ENCODE data around the gene HEPHL1.
A peak's percentile ranks its signal among the peaks of the same experiment; 100 is the strongest.

The HEPHL1 gene

GRCh38 chr11:94150056-94150455 lies 128.9 kb downstream of the HEPHL1 start:
- no peak for TF ChIP-seq CTCF (IDR thresholded peaks at IDR 0.05; ENCODE audit: low read depth, low read length)
- TF ChIP-seq, protein P1, sequence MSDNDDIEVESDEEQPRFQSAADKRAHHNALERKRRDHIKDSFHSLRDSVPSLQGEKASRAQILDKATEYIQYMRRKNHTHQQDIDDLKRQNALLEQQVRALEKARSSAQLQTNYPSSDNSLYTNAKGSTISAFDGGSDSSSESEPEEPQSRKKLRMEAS (IDR thresholded peaks at IDR 0.05; ENCODE audit: low read depth, low read length), result no peak
- no peak for TF ChIP-seq MYC (IDR thresholded peaks at IDR 0.05; ENCODE audit: low read depth, low read length)
- TF ChIP-seq POLR2A (IDR thresholded peaks at IDR 0.05; ENCODE audit: extremely low read depth, insufficient read length), result no peak
- DNase-seq (ENCODE audit: low read depth), result no peak
- no peak overlapping the region for H3K4me3 ChIP-seq (ENCODE audit: low read depth, low read length)

- TF ChIP-seq CTCF (IDR thresholded peaks at IDR 0.05; ENCODE audit: low read depth, low read length), result no peak
- TF ChIP-seq, protein P1 (IDR thresholded peaks at IDR 0.05; ENCODE audit: low read depth, low read length), result no peak
- no peak for TF ChIP-seq MYC (IDR thresholded peaks at IDR 0.05; ENCODE audit: low read depth, low read length)
- no peak for TF ChIP-seq POLR2A (IDR thresholded peaks at IDR 0.05; ENCODE audit: extremely low read depth, insufficient read length)
- no peak overlapping the region for H3K4me3 ChIP-seq (ENCODE audit: low read depth, low read length)
- DNase-seq (ENCODE audit: low read depth), result no peak
These were observed 129.8 kb downstream of the HEPHL1 start for GRCh38 chr11:94150704-94151685.

- TF ChIP-seq, protein P1 (IDR thresholded peaks at IDR 0.05; ENCODE audit: low read depth, low read length), result no peak
- TF ChIP-seq MYC (IDR thresholded peaks at IDR 0.05; ENCODE audit: low read depth, low read length), result no peak
- no peak for TF ChIP-seq POLR2A (IDR thresholded peaks at IDR 0.05; ENCODE audit: extremely low read depth, insufficient read length)
- no peak for TF ChIP-seq CTCF (IDR thresholded peaks at IDR 0.05; ENCODE audit: low read depth, low read length)
- no peak overlapping the region for H3K4me3 ChIP-seq (ENCODE audit: low read depth, low read length)
- DNase-seq (ENCODE audit: low read depth), result peak; percentile 46
These were observed 130.9 kb downstream of the HEPHL1 start for GRCh38 chr11:94151903-94152677.

GRCh38 chr11:94152678-94153065 lies 131.5 kb downstream of the HEPHL1 start:
- TF ChIP-seq CTCF (IDR thresholded peaks at IDR 0.05; ENCODE audit: low read depth, low read length) (no peak), MYC (IDR thresholded peaks at IDR 0.05; ENCODE audit: low read depth, low read length) (no peak), POLR2A (IDR thresholded peaks at IDR 0.05; ENCODE audit: extremely low read depth, insufficient read length) (no peak)
- TF ChIP-seq, protein P1 (IDR thresholded peaks at IDR 0.05; ENCODE audit: low read depth, low read length), result no peak
- no peak overlapping the region for H3K4me3 ChIP-seq (ENCODE audit: low read depth, low read length)
- no peak for DNase-seq (ENCODE audit: low read depth)

- no peak overlapping the region for H3K4me3 ChIP-seq (ENCODE audit: low read depth, low read length)
- TF ChIP-seq, protein P1 (IDR thresholded peaks at IDR 0.05; ENCODE audit: low read depth, low read length), result no peak
- TF ChIP-seq MYC (IDR thresholded peaks at IDR 0.05; ENCODE audit: low read depth, low read length) (no peak), POLR2A (IDR thresholded peaks at IDR 0.05; ENCODE audit: extremely low read depth, insufficient read length) (no peak), CTCF (IDR thresholded peaks at IDR 0.05; ENCODE audit: low read depth, low read length) (no peak)
- no peak for DNase-seq (ENCODE audit: low read depth)
These were observed 132.2 kb downstream of the HEPHL1 start for GRCh38 chr11:94153320-94153719.

Measured in NB4 (cell line).